H9 (cell line): ENCODE results near the gene CAPN8. TPM values are rescaled to one million over a fixed set of nuclear protein-coding genes. Genes with fewer than 3 reads are reported as not detected.

ENCODE experiments used
- DNase-seq: peaks from one replicate; pipeline ENCODE4 v3.0.0-alpha.2; 2017
- H2AFZ ChIP-seq: one replicate; pipeline ENCODE4 v1.6.1; 2013; ENCODE audit warnings: mild to moderate bottlenecking, low read length, control low read depth, moderate library complexity
- H2AK5ac ChIP-seq: 2 replicates; pipeline ENCODE4 v1.6.1; 2013; ENCODE audit warnings: low read length, control low read depth, mixed read lengths; ENCODE audit not compliant: insufficient read length
- H2BK120ac ChIP-seq: one replicate; pipeline ENCODE4 v1.6.1; 2013; ENCODE audit warnings: low read depth, mild to moderate bottlenecking, low read length, control low read depth, inconsistent platforms; ENCODE audit not compliant: poor library complexity, severe bottlenecking
- H2BK12ac ChIP-seq: 2 replicates; pipeline ENCODE4 v1.6.1; 2013; ENCODE audit warnings: low read length, control low read depth, mixed read lengths, low read depth; ENCODE audit not compliant: insufficient read length
- H2BK15ac ChIP-seq: 2 replicates; pipeline ENCODE4 v1.6.1; 2013; ENCODE audit warnings: low read depth, low read length, control low read depth
- H2BK20ac ChIP-seq: one replicate; pipeline ENCODE4 v1.6.1; 2013; ENCODE audit warnings: low read depth, mild to moderate bottlenecking, low read length, control low read depth, inconsistent platforms; ENCODE audit not compliant: poor library complexity, severe bottlenecking
- H2BK5ac ChIP-seq: 2 replicates; pipeline ENCODE4 v1.6.1; 2013; ENCODE audit warnings: low read length, control low read depth, mixed read lengths; ENCODE audit not compliant: insufficient read length
- H3K14ac ChIP-seq: 2 replicates; pipeline ENCODE4 v1.6.1; 2013; ENCODE audit warnings: low read length, control low read depth; ENCODE audit not compliant: insufficient read depth
- H3K18ac ChIP-seq: 2 replicates; pipeline ENCODE4 v1.6.1; 2013; ENCODE audit warnings: low read depth, mild to moderate bottlenecking, mixed read lengths, low read length, control low read depth; ENCODE audit not compliant: insufficient read length
- H3K23ac ChIP-seq: 2 replicates; pipeline ENCODE4 v1.6.1; 2013; ENCODE audit warnings: low read length, control low read depth, mixed read lengths, low read depth; ENCODE audit not compliant: insufficient read length
- H3K23me2 ChIP-seq: 2 replicates; pipeline ENCODE4 v1.6.1; 2013; ENCODE audit warnings: low read depth, mild to moderate bottlenecking, mixed read lengths, low read length, control low read depth; ENCODE audit not compliant: insufficient read length, poor library complexity, severe bottlenecking
- H3K27ac ChIP-seq: 2 replicates; pipeline ENCODE4 v1.5.1; 2013; ENCODE audit warnings: low read length, control low read depth, mixed read lengths, low read depth; ENCODE audit not compliant: insufficient read length
- H3K27me3 ChIP-seq: 2 replicates; pipeline ENCODE4 v1.6.1; 2013; ENCODE audit warnings: low read length, control low read depth, inconsistent platforms; ENCODE audit not compliant: insufficient read depth
- H3K4ac ChIP-seq: 2 replicates; pipeline ENCODE4 v1.6.1; 2013; ENCODE audit warnings: low read depth, mild to moderate bottlenecking, control low read depth, inconsistent platforms, low read length, moderate library complexity
- H3K4me1 ChIP-seq: 2 replicates; pipeline ENCODE4 v1.6.1; 2013; ENCODE audit warnings: low read length, control low read depth, inconsistent platforms; ENCODE audit not compliant: insufficient read depth
- H3K4me2 ChIP-seq: 2 replicates; pipeline ENCODE4 v1.6.1; 2013; ENCODE audit warnings: low read length, control low read depth, mixed read lengths; ENCODE audit not compliant: insufficient read length, insufficient read depth
- H3K56ac ChIP-seq: 2 replicates; pipeline ENCODE4 v1.6.1; 2013; ENCODE audit warnings: low read depth, mild to moderate bottlenecking, mixed read lengths, low read length, control low read depth; ENCODE audit not compliant: insufficient read length
- H3K79me1 ChIP-seq: 2 replicates; pipeline ENCODE4 v1.6.1; 2013; ENCODE audit warnings: low read depth, mild to moderate bottlenecking, moderate library complexity, low read length, control low read depth, inconsistent platforms; ENCODE audit not compliant: insufficient read depth, poor library complexity, severe bottlenecking
- H3K79me2 ChIP-seq: 2 replicates; pipeline ENCODE4 v1.6.1; 2013; ENCODE audit warnings: low read length, control low read depth, inconsistent platforms; ENCODE audit not compliant: insufficient read depth
- H3K9ac ChIP-seq: 2 replicates; pipeline ENCODE4 v1.6.1; 2013; ENCODE audit warnings: low read length, control low read depth, mixed read lengths; ENCODE audit not compliant: insufficient read length; ENCODE audit errors: extremely low read depth
- H3K9me3 ChIP-seq: one replicate; pipeline ENCODE4 v1.6.1; 2013; ENCODE audit warnings: low read depth, low read length, inconsistent platforms; ENCODE audit not compliant: control insufficient read depth
- H3T11ph ChIP-seq: one replicate; pipeline ENCODE4 v1.6.1; 2013; ENCODE audit warnings: mild to moderate bottlenecking, low read length, control low read depth, inconsistent platforms
- H4K20me1 ChIP-seq: one replicate; pipeline ENCODE4 v1.6.1; 2013; ENCODE audit not compliant: control insufficient read depth, insufficient read length, insufficient read depth
- H4K5ac ChIP-seq: 2 replicates; pipeline ENCODE4 v1.6.1; 2013; ENCODE audit warnings: low read depth, mild to moderate bottlenecking, mixed read lengths, low read length, control low read depth; ENCODE audit not compliant: insufficient read length
- H4K8ac ChIP-seq: replicated peaks from 2 replicates; pipeline ENCODE4 v1.6.1; 2013; ENCODE audit warnings: low read length, control low read depth, mixed read lengths, low read depth; ENCODE audit not compliant: insufficient read length
- H4K91ac ChIP-seq: 2 replicates; pipeline ENCODE4 v1.6.1; 2013; ENCODE audit warnings: low read depth, mild to moderate bottlenecking, moderate library complexity, mixed read lengths, low read length, control low read depth; ENCODE audit not compliant: insufficient read length
- H3K27ac Mint-ChIP-seq, 3 experiments: 2 replicates in 2 of 3; 3 replicates in 1 of 3; pipeline ENCODE4 v1.8.0; 2020 to 2021; ENCODE audit warnings: mixed read lengths in 3 of 3, mild to moderate bottlenecking in 1 of 3, moderate library complexity in 1 of 3
- H3K27me3 Mint-ChIP-seq: 2 replicates; pipeline ENCODE4 v1.8.0; 2021; ENCODE audit warnings: low read depth, mild to moderate bottlenecking, moderate library complexity, mixed read lengths
- H3K36me3 Mint-ChIP-seq, 3 experiments: 2 replicates in 2 of 3; 3 replicates in 1 of 3; pipeline ENCODE4 v1.8.0; 2020 to 2021; ENCODE audit warnings: low read depth in 3 of 3, mixed read lengths in 3 of 3; ENCODE audit not compliant: insufficient read depth in 1 of 3
- H3K4me1 Mint-ChIP-seq, 2 experiments: 2 replicates each; pipeline ENCODE4 v1.8.0; 2020; ENCODE audit warnings: mixed read lengths in 2 of 2
- H3K4me3 Mint-ChIP-seq, 2 experiments: 2 replicates in 1 of 2; 3 replicates in 1 of 2; pipeline ENCODE4 v1.8.0; 2020 to 2021; ENCODE audit warnings: mild to moderate bottlenecking in 2 of 2, mixed read lengths in 2 of 2, moderate library complexity in 1 of 2
- H3K9me3 Mint-ChIP-seq, 2 experiments: 2 replicates in 1 of 2; 3 replicates in 1 of 2; pipeline ENCODE4 v1.8.0; 2020; ENCODE audit warnings: mild to moderate bottlenecking in 2 of 2, mixed read lengths in 2 of 2, moderate library complexity in 1 of 2
- CTCF ChIP-seq: fragments of 200-600 bp; sonication (generic); conservative IDR thresholded peaks from 3 replicates; pipeline ENCODE4 v1.8.0; 2021; ENCODE audit warnings: antibody characterized with exemption, mild to moderate bottlenecking
- WGBS: extraction: QIAGEN DNeasy Blood & Tissue Kit; methylation state at CpG from one replicate; pipeline ENCODE4 v1.1.7; 2013; ENCODE audit warnings: missing lambda C conversion rate, low lambda C conversion rate, mixed read lengths; ENCODE audit not compliant: insufficient read length; ENCODE audit errors: extremely low coverage; 5-methylcytosine and 5-hydroxymethylcytosine counted together
- total RNA-seq: library from RNA; stranded (reverse); gene quantifications from 2 replicates; pipeline ENCODE4 v1.2.1, GENCODE V29; 2021

CAPN8 gene
- total RNA-seq, 1 experiment from 2014 or later, result not detected

GRCh38 chr1:223620297-223620897, 45.1 kb downstream of the CAPN8 start:
- H3K9ac ChIP-seq, result no peak overlapping the region
- Mint-ChIP-seq H3K9me3 (no peaks in the 10 kb centered on the region), H3K4me3 (no peak overlapping the region), H3K27me3 (no peaks in the 10 kb centered on the region; the same call in 1 of the 2 replicates), H3K27ac (no peak overlapping the region), H3K4me1 (peaks cover 13% of the 10 kb centered on the region in 2 experiments), H3K36me3 (no peaks in the 10 kb centered on the region)
- no peak overlapping the region for H2BK15ac ChIP-seq
- no peak overlapping the region for H3K14ac ChIP-seq
- TF ChIP-seq CTCF, result no peak
- WGBS, result no CpG with 5 or more reads among the region's 9 CpGs
- no peaks in the 10 kb centered on the region for H3K79me1 ChIP-seq
- no peaks in the 10 kb centered on the region for H3K27me3 ChIP-seq
- H2AFZ ChIP-seq, result no peak overlapping the region
- H2BK5ac ChIP-seq, result no peak overlapping the region
- no peak overlapping the region for H3T11ph ChIP-seq
- DNase-seq, result no peak
- H2BK12ac ChIP-seq, result no peak overlapping the region
- H3K4me1 ChIP-seq, result no peaks in the 10 kb centered on the region
- no peaks in the 10 kb centered on the region for H3K9me3 ChIP-seq
- H3K4ac ChIP-seq, result no peak overlapping the region
- no peak overlapping the region for H3K23ac ChIP-seq
- H4K8ac ChIP-seq, result no peak overlapping the region
- no peak overlapping the region for H2BK120ac ChIP-seq
- no peak overlapping the region for H2BK20ac ChIP-seq
- no peak overlapping the region for H3K18ac ChIP-seq
- no peak overlapping the region for H3K56ac ChIP-seq
- H4K20me1 ChIP-seq, result no peaks in the 10 kb centered on the region
- no peak overlapping the region for H2AK5ac ChIP-seq
- H3K4me2 ChIP-seq, result no peak overlapping the region
- no peak overlapping the region for H3K27ac ChIP-seq
- no peaks in the 10 kb centered on the region for H3K79me2 ChIP-seq
- H3K23me2 ChIP-seq, result no peaks in the 10 kb centered on the region
- no peak overlapping the region for H4K91ac ChIP-seq
- H4K5ac ChIP-seq, result no peak overlapping the region
